Epidermal melanocyte (primary cell): ENCODE measurements around the gene C18orf63.
A peak's percentile ranks its signal among the peaks of the same experiment; 100 is the strongest.
"Not testable (repeated sequence)": the region's sequence is repeated elsewhere in the genome, so short reads cannot be mapped to it uniquely, and the experiment has no call there.

Source experiments
- DNase-seq: peaks from one replicate; pipeline ENCODE4 v3.0.0; 2011; ENCODE audit warnings: low spot score; ENCODE audit not compliant: insufficient read length

Gene C18orf63

DNA sequence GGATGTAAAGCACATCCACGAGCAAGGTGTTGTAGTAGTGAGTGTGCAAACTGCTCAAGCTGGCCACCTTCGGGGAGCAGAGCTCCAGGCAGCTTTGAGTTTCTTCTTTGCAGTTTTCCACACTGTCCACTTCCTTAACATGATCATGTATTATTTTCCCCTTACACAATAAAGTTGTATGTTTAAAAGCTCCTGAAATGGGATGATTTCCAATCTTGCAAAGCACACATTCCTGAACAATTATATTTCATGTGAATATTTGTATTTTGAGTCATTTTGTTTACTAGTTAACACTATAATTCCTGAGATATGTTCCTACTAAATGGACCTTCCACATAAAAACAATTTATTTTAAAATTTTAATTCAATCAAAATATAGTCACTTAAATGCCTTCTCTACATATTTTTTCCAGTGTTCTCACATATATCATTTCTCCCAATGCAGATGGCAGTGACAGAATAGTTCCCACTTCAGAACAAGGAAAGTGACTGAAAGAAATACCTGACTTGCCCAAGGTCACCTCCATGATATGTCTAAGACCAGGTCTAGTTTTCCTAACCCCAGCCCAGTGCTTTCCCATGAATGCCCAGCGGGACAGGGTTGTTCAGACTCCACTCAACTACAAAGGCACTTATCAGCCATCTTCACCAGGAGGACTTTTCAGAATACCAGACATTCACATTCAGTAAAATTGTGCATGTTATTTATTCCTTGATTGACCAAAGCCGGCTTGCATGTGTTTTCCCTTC is 29.4 kb upstream of the C18orf63 start:
- no peak for DNase-seq

DNA sequence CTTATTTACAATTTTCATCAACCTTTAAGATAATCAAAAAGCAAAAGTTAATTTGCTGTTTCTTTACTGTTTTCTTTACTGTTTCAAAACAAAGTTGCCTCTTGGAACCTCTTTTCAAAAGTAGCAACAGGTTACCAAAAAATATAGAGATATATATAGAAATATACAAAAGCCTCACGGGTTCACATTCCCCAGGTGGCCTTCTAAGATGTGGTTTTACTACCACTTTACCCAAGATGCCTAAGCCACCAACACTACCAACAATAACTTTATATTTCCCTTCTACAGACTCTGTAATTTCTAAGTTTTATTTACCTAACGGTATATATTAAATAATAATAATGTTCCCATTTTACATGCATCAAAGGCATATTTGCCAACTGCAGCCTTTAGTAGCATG is 28.8 kb upstream of the C18orf63 start:
- DNase-seq: no peak

DNA sequence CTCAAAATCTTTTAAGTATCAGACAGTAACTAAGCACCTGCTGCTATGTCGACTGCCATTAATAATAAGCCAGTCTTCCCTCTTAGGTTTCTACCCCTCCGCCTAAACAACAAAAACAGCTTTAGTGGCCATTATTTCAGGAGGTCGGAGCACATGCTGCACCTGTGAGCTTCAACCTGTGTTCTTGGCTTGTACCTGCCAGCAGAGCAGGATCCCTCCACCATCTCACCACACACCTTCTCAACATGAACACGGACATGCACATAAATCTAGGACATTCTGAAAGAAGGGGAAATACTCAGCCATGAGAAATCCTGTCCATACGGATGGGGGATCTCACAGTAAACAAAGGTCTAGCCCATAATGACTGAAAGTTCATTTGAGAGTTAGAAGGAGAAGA is 27.6 kb upstream of the C18orf63 start:
- no peak for DNase-seq

DNA sequence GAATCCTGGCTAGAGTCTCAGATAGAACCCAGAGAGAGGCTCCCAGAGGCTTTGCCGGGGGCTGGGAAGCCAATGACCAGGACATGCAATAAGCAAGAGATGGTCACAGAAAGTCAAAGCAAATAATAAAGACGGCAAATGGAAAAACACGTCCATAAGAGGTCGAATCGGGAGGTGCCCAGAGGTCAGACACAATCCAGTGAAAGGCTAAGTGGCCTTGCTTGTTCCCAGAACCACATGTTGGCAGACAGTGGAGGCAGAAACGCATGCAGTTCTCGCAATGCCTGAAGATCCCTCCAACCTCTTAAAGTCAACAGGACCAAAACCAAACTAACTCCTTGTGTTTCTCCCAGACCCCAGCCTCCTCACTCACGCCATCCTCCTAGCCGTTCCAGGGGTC is 26.9 kb upstream of the C18orf63 start:
- no peak for DNase-seq

DNA sequence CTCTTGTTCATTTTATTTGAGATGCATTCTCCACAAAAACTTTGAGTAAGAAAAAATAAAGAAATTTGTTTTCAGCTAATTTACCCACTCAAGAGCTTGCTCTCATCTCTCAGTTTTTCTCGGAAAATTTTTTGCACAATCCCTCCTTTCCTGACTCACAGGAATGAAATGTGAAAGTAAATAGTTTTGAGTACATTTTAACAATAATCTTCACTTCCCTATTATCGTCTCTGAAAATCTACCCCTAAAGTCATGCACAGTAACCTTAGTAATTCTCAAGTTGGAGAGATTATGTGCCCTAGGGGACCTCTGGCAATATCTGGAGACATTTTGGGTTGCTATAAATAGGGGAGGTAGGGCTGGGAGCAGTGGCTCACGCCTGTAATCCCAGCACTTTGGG is 26.5 kb upstream of the C18orf63 start:
- no peak for DNase-seq

DNA sequence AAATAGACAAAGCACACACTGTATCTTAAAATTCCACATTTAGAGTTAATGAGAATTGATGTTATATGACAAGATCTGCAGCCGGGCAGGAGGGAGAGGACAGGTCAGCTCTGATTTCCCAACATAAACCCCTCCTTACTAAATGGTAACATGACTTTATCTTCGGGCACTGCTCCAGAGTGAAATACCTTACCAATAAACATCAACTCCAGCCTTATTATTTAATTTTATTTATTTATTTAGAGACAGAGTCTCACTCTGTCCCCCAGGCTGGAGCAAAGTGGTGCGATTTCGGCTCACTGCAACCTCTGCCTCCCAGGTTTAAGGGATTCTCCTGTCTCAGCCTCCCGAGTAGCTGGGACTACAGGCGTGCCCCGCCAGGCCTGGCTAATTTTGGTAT is 25.6 kb upstream of the C18orf63 start:
- no peak for DNase-seq

DNA sequence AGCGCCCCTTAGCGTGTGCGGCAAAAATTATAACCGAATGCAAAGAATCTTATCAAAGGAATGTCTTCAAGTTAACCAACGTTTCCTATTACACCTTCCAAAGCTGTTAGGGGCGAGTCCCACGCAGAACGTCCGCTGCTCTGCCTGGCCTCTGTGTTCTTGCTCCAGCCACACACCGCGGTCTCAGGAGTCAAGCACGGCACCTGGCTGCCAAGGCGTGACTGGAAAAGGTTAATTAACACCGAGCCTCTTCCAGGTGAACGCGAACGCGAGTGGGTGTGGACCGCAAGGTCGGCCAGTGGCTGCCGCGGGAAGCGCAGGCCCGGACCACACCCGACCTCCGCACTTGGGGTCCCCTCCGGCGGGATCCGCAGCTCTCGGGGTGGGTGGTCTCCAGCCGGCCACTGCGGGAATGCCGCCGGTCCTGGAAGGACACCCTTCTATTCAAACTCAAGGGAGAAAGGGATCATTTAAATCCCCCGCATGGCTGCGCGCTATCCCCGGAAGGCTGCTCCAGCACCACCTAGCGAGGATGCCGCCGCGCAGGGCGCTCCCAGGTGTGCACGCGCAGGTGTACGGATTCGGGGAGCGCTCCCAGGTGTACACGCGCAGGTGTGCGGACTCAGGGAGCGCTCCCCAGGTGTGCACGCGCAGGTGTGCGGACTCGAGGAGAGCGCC is 24.7 kb upstream of the C18orf63 start:
- no peak for DNase-seq

DNA sequence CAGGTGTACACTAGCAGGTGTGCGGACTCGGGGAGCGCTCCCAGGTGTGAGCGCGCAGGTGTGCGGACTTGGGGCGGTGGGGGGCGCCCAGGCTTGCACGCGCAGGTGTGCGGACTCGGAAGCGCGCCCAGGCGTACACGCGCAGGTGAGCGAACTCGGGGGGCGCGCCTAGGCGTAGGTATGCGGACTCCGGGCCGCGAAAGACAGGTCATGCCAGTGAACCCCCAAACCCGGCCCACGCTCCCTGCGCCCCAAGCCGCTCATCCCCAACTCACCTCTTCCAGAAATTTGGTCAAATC is 24.2 kb upstream of the C18orf63 start:
- DNase-seq: no peak

DNA sequence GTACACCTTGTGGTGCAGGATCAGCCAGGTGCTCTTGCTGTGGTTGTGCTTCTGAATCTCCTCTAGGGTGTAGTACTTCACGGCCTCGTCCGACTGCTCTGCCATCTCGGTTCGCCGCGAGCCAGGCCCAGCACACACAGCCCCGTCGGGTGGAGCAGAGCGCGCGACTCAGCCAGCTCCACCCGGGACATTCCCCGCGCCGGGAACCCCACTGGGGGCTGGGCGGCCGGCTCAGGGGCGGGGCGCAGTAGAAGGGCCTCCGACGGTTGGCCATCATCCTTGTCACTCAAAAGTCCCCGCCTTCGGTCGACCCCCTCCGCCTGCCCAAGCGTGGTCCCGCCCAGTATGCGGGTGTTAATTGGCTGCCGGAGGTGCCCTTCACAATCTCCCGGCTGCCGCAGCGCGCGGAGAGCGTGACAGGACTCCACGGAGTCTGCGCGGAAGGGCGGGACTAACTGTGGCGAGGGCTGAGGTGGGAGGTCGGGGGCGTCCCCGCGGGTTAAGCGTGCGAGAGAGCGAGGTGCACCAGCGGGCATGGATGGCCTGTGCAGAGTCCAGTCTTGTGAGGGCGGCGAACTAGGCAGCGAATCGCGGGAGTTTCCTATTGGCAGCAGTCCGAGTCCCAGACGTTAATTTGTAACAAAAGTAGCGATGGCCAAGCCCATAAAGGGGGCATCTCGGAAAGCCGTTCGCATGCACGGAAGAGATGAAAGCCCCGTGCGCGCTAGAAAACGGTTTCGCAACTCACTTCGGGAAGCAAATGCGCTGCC is 23.7 kb upstream of the C18orf63 start, which contains the start of gene CYB5A:
Gene CYB5A (minus strand): TSS at position 193 of the 770 bp plus-strand sequence. CDS start 88 bp downstream, at position 105.
- peak; percentile 99 for DNase-seq

DNA sequence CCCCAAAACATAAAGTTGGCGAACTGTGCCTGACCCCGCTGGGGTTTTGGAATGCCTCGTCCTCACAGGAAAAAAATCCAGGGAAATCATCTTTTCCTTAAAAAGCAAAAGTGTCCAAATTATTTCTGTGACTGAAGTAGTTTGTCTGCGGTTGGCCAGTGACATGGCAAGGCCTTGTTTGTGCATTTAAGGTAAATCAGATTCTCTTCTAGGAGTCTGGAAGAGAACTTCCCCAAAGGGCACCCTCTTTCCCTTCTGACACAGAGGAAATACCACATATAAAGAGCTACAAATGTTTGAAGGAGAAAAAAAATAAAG is 23.1 kb upstream of the C18orf63 start:
- DNase-seq: no peak

DNA sequence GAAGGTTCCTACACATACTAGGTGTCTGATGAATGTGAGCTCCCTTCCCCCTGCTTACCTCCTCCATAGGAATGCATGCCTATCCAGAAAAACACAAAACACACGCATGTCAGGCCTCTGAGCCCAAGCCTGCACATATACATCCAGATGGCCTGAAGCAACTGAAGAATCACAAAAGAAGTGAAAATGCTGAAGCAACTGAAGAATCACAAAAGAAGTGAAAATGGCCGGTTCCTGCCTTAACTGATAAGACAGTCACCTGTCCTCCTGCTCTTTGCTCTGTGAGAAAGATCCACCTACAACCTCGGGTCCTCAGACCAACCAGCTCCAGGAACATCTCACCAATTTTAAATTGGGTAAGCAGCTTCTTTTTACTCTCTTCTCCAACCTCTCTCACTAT is 22.7 kb upstream of the C18orf63 start:
- DNase-seq: not testable (repeated sequence)

DNA sequence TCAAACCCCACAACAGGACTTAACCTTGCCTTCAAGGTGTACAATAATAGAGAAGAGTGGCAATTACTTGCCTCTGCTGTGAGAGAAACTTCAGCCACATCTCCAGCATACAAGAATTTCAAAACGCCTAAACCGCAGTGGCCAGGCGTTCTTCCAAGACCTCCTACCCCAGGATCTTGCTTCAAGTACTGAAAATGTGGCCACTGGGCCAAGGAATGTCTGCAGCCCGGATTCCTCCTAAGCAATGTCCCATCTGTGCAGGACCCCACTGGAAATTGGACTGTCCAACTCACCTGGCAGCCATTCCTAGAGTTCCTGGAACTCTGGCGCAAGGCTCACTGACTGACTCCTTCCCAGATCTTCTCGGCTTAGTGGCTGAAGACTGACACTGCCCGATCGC is 21.1 kb upstream of the C18orf63 start:
- no peak for DNase-seq

DNA sequence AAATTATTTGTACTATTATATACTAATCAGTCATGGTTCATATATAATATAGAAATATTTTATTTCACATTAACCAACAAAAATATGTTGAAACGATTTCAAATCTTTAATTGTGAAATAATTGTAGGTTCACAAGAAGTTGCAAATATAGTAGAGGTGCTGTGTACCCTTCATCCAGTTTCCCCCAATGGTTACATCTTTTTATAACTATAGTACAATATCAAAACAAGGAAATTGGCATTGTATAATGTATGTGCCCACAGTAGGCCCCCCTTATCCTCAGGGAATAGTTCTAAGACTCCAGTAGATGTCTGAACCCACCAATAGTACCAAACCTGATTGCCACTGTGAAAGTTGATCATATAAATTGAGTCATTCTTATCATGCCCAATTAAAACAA is 16.5 kb upstream of the C18orf63 start:
- DNase-seq: no peak

DNA sequence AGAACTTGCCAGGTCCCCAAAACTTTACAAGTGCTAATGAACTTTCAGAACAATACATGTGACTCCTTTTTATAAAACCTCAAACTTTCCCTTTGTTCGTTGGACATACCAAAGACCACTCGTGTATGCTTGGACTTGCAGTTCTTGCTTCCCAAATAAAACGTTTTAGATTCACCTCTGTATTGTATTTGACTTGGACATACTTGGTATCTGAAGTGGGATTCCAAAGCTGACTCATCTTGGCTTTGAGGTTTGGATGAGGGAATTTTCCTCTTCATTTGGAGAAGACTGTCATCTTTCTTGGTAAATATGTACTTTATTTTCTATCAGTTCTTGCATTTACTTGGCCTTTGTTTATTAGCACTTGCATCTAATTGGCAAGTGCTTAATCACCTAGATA is 15.9 kb upstream of the C18orf63 start:
- no peak for DNase-seq

DNA sequence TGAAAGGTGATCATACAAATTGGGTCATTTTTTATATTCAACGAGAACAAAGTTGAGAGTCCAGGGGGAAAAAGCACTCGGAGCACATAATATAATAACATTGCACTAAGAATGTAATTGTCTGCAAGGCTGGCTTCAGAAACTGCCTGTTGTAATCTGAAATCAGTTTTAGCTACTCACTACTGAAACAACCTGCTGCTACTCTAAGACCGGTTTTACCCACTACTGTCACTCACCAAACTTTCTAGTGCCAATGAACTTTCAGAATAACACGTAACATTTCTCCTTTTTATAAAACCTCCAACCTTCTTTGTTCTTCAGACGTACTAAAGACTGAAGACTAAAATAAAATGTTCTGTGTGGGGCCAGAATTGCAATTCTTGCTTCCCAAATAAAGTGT is 12.3 kb upstream of the C18orf63 start:
- DNase-seq: no peak

DNA sequence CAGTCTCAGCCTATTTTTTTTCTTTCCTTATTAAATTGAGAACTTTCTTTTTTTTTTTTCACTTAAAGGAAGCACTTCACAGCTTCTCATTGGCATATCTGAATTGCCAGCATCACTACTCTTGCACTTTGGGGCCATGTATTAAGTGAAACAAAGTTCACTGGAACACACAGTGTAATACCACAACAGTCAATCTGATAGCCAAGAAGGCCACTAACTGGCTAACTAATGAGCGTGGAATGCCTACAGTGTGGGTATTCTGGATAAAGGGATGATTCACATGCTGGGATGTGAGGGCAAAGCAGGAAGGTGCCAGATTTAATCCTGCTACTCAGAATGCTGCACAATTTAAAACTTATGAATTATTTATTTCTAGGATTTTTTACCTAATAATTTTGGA is 11.7 kb upstream of the C18orf63 start:
- no peak for DNase-seq

DNA sequence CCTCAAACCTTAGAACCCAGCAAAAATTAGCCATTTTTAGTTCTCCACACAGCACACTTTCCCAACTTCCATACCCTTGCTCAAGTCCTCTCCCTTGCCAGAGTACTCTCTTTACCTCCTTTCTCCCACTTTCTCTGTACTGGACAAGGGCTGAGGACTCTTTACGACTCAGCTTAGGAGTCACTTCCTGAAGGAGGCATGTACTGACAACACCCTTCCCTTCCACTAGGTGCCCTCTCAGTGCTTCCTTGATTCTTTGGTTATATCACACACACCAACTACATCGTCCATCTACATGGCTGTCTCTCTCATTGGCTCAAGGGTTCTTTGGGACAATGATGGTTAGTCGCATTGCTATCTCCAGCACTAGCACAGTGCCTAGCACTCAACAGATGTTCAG is 5.2 kb upstream of the C18orf63 start:
- DNase-seq: no peak

DNA sequence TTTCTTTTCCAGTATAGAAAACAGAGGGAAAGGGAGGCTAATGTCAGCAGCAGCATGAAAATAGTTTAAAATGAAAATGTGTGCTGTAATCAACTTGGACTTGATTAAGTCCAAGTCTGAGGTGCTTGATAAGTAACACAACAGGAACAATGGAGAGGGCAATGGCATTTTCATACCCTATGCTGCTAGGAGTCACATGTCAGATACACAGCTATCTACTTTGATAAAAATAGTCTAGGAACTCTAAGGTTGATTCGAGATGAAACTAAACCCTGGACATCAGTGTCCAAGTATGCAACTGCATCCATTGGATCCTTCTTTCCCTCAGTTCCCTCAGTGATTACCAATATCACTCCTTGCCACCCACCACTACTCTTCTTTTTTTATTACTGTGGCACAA is 4.6 kb upstream of the C18orf63 start:
- DNase-seq: no peak

DNA sequence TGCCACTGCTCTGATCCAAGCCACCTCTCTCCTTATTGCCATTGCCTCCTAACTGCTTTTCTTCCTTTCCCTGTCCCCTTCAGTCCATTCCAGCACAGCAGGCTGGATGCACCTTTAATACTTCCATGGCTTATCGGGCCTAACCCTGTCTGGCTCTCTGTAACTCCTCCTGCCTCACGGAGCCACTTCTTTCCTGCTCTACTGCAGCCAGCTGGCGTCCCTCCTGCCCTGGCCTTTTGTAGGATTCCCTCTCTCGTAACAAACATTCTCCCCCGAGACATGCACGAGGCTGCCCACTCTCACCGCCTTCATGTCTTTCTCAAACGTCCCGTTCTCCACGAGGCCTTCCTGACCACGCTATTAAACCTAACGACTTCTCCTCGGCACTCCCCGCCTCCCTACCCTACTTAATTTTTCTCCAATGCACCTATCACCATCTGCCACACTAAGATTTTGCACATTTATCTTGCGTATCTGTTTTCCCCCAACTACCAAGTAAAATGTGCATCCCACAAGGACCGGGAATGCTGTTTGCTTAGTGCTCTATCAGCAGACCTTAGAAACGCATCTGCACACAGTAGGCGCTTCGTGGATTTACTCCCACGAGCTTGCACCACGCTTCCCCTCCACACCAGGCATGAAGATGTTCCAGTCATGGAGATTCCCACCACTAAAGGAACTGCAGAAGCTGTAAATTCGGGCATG is 728 bp upstream of the C18orf63 start:
- DNase-seq: no peak

DNA sequence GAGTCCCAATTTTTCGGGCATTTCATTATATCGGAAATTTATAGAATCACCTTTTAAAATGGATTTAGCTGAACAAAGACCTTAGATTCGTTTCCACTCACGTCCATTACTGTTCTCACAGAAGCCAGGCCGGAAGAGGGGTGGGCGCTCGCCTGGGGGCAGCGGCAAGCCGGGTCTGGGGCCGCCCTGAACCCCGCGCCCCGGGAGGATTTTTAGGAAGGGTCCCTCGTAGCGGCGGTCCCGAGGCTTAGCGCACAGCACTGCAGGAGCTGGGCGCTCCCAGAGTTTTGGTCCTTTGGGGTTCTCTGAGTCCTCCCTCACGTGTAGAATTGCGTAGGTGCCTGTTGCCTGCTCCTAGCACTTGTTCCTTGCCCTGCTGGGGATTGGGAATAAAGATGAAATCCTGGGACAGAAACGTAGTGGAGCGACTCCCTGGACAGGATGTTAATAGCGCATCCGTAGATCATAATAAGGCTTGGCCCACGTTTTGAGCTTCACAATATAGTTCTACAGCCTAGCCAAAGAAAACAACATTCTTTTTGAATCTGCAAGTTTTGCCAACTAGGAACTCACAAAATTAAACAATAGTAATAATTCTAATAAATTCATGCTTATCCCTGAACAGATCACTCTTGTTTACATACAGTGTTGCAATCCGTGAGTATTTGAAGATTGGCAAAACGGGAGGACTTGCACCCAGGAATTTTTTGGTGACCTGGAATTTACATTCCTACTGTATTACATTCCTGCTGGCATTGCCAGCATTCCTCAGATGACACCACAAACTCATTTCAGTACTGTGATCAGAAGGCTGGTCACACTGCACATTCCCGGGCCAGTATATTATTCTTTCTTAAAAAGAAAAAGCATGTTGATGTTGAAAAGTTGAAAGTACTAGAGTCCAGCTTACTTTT is 875 bp downstream of the C18orf63 start:
- DNase-seq: peak; percentile 21

DNA sequence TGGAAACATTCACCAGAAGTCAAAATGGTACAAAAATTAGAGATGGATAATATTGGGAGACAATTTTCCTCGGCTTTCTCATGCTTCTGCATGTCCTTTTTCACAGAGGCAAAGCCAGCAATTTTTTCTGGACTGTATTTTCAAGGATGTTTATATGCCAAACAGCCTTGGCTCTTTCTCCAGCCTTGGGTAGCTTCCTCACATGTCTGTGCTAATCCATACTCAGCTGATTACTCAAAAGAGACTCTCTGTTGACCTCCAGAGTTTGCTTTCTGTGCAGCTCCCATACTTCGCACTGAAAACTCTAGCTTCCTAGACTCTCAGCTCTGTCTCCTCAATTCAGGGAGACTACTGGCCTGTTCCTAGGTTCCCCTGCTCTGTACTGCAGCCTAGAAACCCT is 10.6 kb downstream of the C18orf63 start:
- DNase-seq: no peak
